ENCODE results near the gene CRTC2.
"Not testable (repeated sequence)": the region's sequence is repeated elsewhere in the genome, so short reads cannot be mapped to it uniquely, and the experiment has no call there.

Gene CRTC2

GRCh38 chr1:153929426-153929825 is 29.0 kb downstream of the CRTC2 start:
- DNase-seq (ENCODE audit: low read depth, low spot score): no peak

- no peak for DNase-seq (ENCODE audit: low read depth, low spot score)
Observed at GRCh38 chr1:153928791-153929341, 29.5 kb downstream of the CRTC2 start.

- DNase-seq (ENCODE audit: low read depth, low spot score): no peak
Observed at GRCh38 chr1:153928245-153928644, 30.2 kb downstream of the CRTC2 start.

GRCh38 chr1:153926405-153926804 is 32.0 kb downstream of the CRTC2 start:
- no peak for DNase-seq (ENCODE audit: low read depth, low spot score)

GRCh38 chr1:153922972-153923925 is 35.2 kb downstream of the CRTC2 start, which contains the start of gene GATAD2B:
Gene GATAD2B, minus strand, starts transcription at chr1:153922972. Its CDS starts 94,625 bp downstream, at chr1:153828347.
- peak; percentile 100 for DNase-seq (ENCODE audit: low read depth, low spot score)

- DNase-seq (ENCODE audit: low read depth, low spot score): no peak
Observed at GRCh38 chr1:153922076-153922971, 36.1 kb downstream of the CRTC2 start.

- no peak for DNase-seq (ENCODE audit: low read depth, low spot score)
Observed at GRCh38 chr1:153921803-153922075, 36.7 kb downstream of the CRTC2 start.

DNA sequence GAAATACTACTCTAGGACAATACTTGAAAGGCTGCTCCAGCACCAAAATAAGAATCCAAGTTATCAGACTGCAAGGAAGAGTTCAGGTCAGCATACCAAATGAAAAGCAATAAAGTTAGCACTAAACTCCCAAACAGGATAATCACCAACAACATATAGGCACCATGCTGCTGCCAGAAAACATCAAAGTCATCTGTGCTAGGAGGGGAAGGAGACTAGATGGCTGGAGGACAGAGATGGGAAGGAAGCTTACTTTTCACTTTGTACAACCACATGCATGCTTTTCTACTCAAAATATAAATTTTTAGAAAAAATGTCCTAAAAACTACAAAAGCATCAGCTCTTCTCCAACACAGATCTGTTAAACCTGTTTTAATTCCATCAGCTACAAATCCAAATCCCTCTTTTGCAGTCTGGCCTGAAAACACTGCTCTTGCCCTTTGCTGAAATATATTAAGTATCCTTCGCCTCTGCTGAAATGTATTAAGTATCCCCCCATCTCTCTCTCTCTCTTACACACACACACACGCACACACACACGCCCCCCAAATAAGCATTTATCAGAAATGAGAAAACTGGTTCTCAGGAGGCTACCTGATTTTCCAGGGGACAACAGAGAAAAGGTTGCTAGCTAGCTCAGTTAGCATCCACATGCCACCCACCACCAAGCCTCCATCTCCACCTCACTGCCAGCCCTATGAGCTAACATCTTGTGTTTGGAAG is 37.2 kb downstream of the CRTC2 start:
- no peak for DNase-seq (ENCODE audit: low read depth, low spot score)

GRCh38 chr1:153919876-153920852 is 38.2 kb downstream of the CRTC2 start:
- DNase-seq (ENCODE audit: low read depth, low spot score): no peak

DNA sequence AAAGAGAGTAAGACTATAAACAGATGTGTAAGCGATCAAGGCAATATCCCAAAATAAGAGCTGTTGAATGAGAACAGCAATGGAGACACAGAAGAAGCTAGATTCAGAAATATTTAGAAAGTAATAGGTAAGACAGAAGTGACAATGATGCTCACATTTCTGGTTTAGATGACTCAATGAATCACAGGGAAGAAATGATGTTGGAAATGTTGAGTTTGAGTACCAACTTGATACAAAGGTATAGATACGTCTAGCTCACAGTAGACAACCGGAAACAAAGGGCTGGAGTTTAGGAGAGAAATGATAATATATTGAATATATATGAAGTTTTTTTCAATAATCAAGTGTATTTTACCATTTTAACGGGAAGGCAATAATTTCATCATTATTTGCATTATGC is 42.1 kb downstream of the CRTC2 start:
- DNase-seq (ENCODE audit: low read depth, low spot score): no peak

DNA sequence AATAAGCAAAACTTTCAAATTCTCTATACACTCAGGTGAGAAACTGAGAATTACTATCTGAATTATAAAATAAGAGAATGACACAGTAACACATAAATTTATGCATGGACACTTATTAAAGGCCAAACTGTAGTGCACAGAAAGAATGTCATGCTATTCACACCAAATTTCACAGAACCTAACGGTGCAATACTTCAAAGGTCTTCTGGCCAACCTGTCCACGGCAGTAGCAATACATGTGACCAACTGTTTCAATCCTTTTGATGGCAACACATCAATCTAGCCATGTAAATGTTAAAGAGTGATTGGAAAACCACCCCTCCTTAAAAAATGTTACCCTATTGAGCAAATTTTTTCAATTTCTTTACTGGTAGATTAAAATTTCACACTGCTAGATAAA is 46.1 kb downstream of the CRTC2 start:
- no peak for DNase-seq (ENCODE audit: low read depth, low spot score)

DNA sequence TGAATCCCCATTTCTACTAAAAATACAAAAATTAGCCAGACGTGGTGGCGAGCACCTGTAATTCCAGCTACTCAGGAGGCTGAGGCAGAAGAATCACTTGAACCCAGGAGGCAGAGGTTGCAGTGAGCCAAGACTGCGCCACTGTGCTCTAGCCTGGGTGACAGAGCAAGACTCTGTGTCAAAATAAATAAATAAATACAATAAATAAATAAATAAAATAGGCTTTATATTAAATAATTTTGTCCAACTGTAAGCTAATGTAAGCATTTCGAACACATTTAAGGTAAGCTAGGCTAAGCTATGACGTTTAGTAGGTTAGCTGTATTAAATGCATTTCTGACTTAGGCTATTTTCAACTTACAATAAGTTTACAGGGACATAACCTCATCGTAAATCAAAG is 47.9 kb downstream of the CRTC2 start:
- DNase-seq (ENCODE audit: low read depth, low spot score): not testable (repeated sequence)

GRCh38 chr1:153908071-153908470 is 50.3 kb downstream of the CRTC2 start:
- no peak for DNase-seq (ENCODE audit: low read depth, low spot score)

DNA sequence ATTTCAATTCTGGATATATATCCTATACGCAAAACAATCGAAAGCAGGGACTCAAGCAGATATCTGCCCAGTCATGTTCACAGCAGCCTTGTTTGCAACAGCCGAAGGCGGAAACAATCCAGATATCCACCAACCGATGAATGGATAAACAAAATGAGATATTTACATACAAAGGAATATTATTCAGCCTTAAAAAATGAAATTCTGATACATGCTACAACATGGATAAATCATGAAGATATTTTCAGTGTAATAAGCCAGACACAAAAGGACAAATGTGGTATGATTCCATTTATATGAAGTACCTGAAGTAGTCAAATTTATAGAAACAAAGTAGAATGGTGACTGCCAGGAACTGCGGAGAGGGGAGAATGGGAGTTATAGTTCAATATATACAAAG is 51.3 kb downstream of the CRTC2 start:
- DNase-seq (ENCODE audit: low read depth, low spot score): no peak

DNA sequence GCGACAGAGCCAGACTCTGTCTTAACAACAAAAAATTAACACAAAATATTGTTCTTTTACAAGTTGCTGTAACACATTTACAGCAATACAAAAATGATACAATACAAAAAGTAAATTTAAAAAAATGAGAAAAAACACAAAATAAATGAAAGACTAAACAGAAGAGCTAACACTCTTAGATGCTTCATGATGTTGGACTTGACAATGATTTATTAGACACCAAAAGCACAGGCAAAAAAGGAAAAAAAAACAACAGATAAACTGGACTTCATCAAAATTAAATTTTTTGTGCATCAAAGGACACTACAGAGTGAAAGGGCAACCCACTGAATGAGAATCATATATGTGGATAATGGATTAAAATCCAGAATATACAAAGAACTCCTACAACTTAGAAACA is 52.0 kb downstream of the CRTC2 start:
- DNase-seq (ENCODE audit: low read depth, low spot score): no peak

DNA sequence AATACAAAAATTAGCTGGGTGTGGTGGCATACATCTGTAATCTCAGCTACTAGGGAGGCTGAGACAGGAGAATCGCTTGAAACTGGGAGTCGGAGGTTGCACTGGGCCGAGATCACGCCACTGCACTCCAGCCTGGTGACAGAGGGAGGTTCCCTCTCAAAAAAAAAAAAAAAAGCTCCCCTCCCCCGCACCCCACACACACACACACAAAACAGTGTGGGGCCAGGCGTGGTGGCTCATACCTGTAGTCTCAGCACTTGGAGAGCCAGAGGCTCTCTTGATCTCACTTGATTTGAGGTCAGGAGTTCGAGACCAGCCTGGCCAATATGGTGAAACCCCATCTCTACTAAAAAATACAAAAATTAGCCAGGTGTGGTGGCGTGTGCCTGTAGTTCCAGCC is 52.5 kb downstream of the CRTC2 start:
- DNase-seq (ENCODE audit: low read depth, low spot score): not testable (repeated sequence)

GRCh38 chr1:153903841-153904455 is 54.5 kb downstream of the CRTC2 start:
- no peak for DNase-seq (ENCODE audit: low read depth, low spot score)

- no peak for DNase-seq (ENCODE audit: low read depth, low spot score)
Observed at GRCh38 chr1:153899509-153899908, 58.9 kb downstream of the CRTC2 start.

All from smooth muscle cell of the brain vasculature (primary cell).